Neural crest cell (in vitro differentiated cells): ENCODE results near the gene TCF15. TPM values are rescaled to one million over a fixed set of nuclear protein-coding genes. Genes with fewer than 3 reads are reported as not detected.

ENCODE experiments used
- DNase-seq: peaks from one replicate; pipeline ENCODE4 v3.0.0; 2021; ENCODE audit warnings: low read depth, mixed read lengths, low spot score
- H3K27ac Mint-ChIP-seq: one replicate; pipeline ENCODE4 v1.8.0; 2021; ENCODE audit warnings: mild to moderate bottlenecking, mixed read lengths; ENCODE audit not compliant: unreplicated experiment
- H3K27me3 Mint-ChIP-seq: 2 replicates; pipeline ENCODE4 v1.8.0; 2021; ENCODE audit warnings: low read depth, mild to moderate bottlenecking, mixed read lengths
- H3K36me3 Mint-ChIP-seq: 2 replicates; pipeline ENCODE4 v1.8.0; 2021; ENCODE audit warnings: low read depth, mild to moderate bottlenecking, mixed read lengths
- H3K4me1 Mint-ChIP-seq: 2 replicates; pipeline ENCODE4 v1.8.0; 2021; ENCODE audit warnings: mixed read lengths
- H3K4me3 Mint-ChIP-seq: one replicate; pipeline ENCODE4 v1.8.0; 2021; ENCODE audit warnings: mild to moderate bottlenecking, mixed read lengths
- H3K9me3 Mint-ChIP-seq: 2 replicates; pipeline ENCODE4 v1.8.0; 2021; ENCODE audit warnings: mixed read lengths
- total RNA-seq: library from RNA; stranded (reverse); gene quantifications from 2 replicates; pipeline ENCODE4 v1.2.1, GENCODE V29; 2021
- TF ChIP-seq, protein P1 (sequence below): fragments of 200-600 bp; sonication (generic); conservative IDR thresholded peaks from 2 replicates; pipeline ENCODE4 v1.5.0; 2021; ENCODE audit warnings: antibody characterized with exemption, mild to moderate bottlenecking

TCF15 gene
- total RNA-seq, 1 donor from 2014 or later: 0.61 TPM

DNA sequence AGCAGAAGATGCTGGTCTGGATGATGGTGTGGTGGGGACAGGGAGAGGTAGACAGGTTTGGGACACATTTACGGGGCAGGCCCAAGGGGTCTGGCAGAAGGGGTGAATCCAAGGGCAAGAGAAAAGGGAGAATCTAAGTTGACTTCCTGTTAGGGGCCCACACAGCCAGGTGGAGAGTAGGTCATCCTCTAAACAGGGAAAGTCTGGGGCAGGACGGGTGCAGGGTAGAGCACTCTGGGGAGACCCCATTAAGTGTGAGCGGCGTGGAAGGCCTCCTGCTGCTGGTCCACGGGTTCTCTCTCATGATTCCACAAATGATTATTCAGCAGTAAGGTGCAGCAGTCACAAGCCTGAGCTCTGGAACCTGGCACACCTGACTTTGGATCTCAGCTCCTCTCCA lies 40.2 kb upstream of the TCF15 start:
- no peak for DNase-seq
- Mint-ChIP-seq H3K4me3 (peak overlapping the region; percentile 67), H3K9me3 (no peaks in the 10 kb centered on the region), H3K36me3 (peaks cover 5% of the 10 kb centered on the region), H3K27ac (no peak overlapping the region), H3K27me3 (peaks cover 8% of the 10 kb centered on the region), H3K4me1 (peaks cover 24% of the 10 kb centered on the region)
- TF ChIP-seq, protein P1, sequence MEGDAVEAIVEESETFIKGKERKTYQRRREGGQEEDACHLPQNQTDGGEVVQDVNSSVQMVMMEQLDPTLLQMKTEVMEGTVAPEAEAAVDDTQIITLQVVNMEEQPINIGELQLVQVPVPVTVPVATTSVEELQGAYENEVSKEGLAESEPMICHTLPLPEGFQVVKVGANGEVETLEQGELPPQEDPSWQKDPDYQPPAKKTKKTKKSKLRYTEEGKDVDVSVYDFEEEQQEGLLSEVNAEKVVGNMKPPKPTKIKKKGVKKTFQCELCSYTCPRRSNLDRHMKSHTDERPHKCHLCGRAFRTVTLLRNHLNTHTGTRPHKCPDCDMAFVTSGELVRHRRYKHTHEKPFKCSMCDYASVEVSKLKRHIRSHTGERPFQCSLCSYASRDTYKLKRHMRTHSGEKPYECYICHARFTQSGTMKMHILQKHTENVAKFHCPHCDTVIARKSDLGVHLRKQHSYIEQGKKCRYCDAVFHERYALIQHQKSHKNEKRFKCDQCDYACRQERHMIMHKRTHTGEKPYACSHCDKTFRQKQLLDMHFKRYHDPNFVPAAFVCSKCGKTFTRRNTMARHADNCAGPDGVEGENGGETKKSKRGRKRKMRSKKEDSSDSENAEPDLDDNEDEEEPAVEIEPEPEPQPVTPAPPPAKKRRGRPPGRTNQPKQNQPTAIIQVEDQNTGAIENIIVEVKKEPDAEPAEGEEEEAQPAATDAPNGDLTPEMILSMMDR: no peak

GRCh38 chr20:647479-648019 lies 37.4 kb upstream of the TCF15 start:
- H3K27ac Mint-ChIP-seq: no peak overlapping the region
- H3K36me3 Mint-ChIP-seq: peaks cover 5% of the 10 kb centered on the region
- H3K27me3 Mint-ChIP-seq: peaks cover 3% of the 10 kb centered on the region
- peaks cover 23% of the 10 kb centered on the region for H3K4me1 Mint-ChIP-seq
- DNase-seq: no peak
- no peak overlapping the region for H3K4me3 Mint-ChIP-seq
- TF ChIP-seq, protein P1: no peak
- H3K9me3 Mint-ChIP-seq: no peaks in the 10 kb centered on the region

DNA sequence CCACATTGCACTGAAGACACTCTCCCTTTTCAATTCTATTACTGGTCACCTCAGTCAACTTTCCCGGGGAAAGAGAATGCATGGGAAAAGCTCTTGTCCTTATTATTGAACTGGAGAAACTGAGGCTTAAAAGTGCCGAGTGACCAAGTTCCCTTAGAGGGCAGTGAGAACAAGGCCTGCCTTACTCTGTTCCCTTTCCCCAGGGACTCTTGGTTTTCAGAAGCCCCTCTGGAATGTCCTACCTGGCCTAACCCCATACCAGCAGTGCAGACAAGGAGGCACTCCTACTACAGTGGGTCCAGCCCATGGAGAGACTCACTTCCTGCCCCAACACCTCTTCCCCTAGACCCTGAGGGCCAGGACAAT lies 36.7 kb upstream of the TCF15 start:
- TF ChIP-seq, protein P1: no peak
- H3K4me3 Mint-ChIP-seq: no peak overlapping the region
- peaks cover 3% of the 10 kb centered on the region for H3K27me3 Mint-ChIP-seq
- no peaks in the 10 kb centered on the region for H3K9me3 Mint-ChIP-seq
- H3K4me1 Mint-ChIP-seq: peaks cover 17% of the 10 kb centered on the region
- DNase-seq: no peak
- no peak overlapping the region for H3K27ac Mint-ChIP-seq
- H3K36me3 Mint-ChIP-seq: peaks cover 5% of the 10 kb centered on the region

- Mint-ChIP-seq H3K4me3 (no peak overlapping the region), H3K27ac (no peak overlapping the region), H3K4me1 (peaks cover 17% of the 10 kb centered on the region), H3K27me3 (peaks cover 6% of the 10 kb centered on the region), H3K9me3 (no peaks in the 10 kb centered on the region), H3K36me3 (peaks cover 5% of the 10 kb centered on the region)
- no peak for DNase-seq
- TF ChIP-seq, protein P1: no peak
Observed at GRCh38 chr20:646107-646867, 36.2 kb upstream of the TCF15 start.

DNA sequence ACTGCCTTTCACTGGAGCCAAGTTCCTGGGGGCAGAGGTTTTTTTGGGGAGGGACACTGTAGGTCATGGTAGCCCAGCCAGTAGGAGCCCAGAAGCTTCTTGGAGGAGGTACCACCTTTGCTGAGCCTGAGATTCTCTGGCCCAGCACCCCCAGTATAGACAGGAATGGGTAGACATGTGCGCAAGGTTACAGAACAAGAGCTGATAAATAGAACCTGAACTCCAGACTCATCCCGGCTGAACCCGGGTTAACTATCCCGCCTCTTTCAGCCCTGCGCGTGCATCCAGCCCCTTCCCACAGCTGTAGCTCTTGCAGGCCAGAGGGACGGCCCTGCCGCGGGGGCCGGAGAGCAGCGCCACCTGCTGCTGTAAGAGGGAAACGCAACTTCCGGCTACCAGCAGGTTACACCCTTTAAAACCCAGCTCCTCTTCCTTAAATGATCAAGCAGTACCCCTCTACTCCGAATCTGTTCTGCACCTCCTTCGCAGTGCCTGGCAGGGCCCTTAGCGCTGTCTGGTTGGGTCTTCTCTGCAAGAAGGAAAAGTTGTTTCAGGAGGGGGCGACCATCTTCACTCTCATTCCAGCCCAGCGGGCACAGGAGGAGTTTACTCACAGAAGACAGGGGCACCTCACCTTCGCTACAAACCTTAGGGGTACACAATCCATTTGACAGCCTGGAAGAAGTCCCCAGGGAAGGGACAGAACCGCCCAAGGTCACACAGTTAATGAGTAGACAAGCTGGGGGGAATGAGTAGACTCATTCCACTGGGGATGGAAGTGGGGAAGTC lies 35.4 kb upstream of the TCF15 start:
- Mint-ChIP-seq H3K4me3 (peak overlapping the region; percentile 51), H3K27me3 (peaks cover 10% of the 10 kb centered on the region), H3K4me1 (peaks cover 21% of the 10 kb centered on the region), H3K27ac (no peak overlapping the region), H3K36me3 (peaks cover 5% of the 10 kb centered on the region), H3K9me3 (no peaks in the 10 kb centered on the region)
- peak; percentile 86 for DNase-seq
- TF ChIP-seq, protein P1: peak; percentile 96
